K562 (cell line): ENCODE measurements around the gene PIK3CB. TPM values are rescaled to one million over a fixed set of nuclear protein-coding genes. Genes with fewer than 3 reads are reported as not detected.

Source experiments
- CCNT2 ChIP-seq: IDR thresholded peaks from 2 replicates; pipeline ENCODE4 v1.6.1; 2011; ENCODE audit warnings: borderline replicate concordance, low read depth, mild to moderate bottlenecking, moderate library complexity, mixed read lengths, low read length; ENCODE audit not compliant: insufficient read length; ENCODE audit errors: extremely low read depth
- CXXC5 ChIP-seq: fragments of 250-450 bp; sonication (Bioruptor Pico); IDR thresholded peaks from 2 replicates; pipeline ENCODE4 v1.8.0; 2022; ENCODE audit warnings: inconsistent platforms, mild to moderate bottlenecking, moderate library complexity
- HBP1 ChIP-seq: fragments of 450-650 bp; formaldehyde crosslinking; IDR thresholded peaks from 2 replicates; pipeline ENCODE4 v1.4.0; 2022; ENCODE audit warnings: missing genetic modification characterization
- HDAC6 ChIP-seq: IDR thresholded peaks from 2 replicates; pipeline ENCODE4 v1.6.1; 2012; ENCODE audit warnings: low read depth, mild to moderate bottlenecking, control low read depth, inconsistent platforms, low read length, moderate library complexity
- HMGXB4 ChIP-seq: sonication (generic); formaldehyde crosslinking; IDR thresholded peaks from 2 replicates; pipeline ENCODE4 v1.8.1; 2023; ENCODE audit warnings: mild to moderate bottlenecking, missing genetic modification reagents
- HOMEZ ChIP-seq: fragments of 250-450 bp; sonication (Bioruptor Pico); IDR thresholded peaks from 2 replicates; pipeline ENCODE4 v1.4.0; 2020; ENCODE audit warnings: mild to moderate bottlenecking, moderate library complexity
- MAFG ChIP-seq: fragments of 450-650 bp; conservative IDR thresholded peaks from 2 replicates; pipeline ENCODE4 v1.6.1; 2016; ENCODE audit warnings: missing genetic modification characterization, missing compliant biosample characterization
- MYC ChIP-seq, 2 experiments: fragments of 250-450 bp in 1 of 2; sonication (Bioruptor Pico) in 1 of 2; IDR thresholded peaks; 2 replicates each; pipeline versions ENCODE4 v1.5.1 to v1.6.1; 2012 to 2021; ENCODE audit warnings: low read depth in 2 of 2, borderline replicate concordance in 1 of 2, improper control_type of control experiment in 1 of 2, low read length in 1 of 2, mild to moderate bottlenecking in 1 of 2, moderate library complexity in 1 of 2
- RAD51 ChIP-seq: fragments of 450-650 bp; IDR thresholded peaks from 2 replicates; pipeline ENCODE4 v1.7.1; 2016; ENCODE audit warnings: low read depth, mild to moderate bottlenecking, borderline replicate concordance
- SIRT6 ChIP-seq: IDR thresholded peaks from one replicate; pipeline ENCODE4 v1.6.1; 2012; ENCODE audit warnings: low read depth, mild to moderate bottlenecking, control low read depth, inconsistent platforms, low read length, moderate library complexity
- SRSF7 ChIP-seq: fragments of 200-400 bp; formaldehyde crosslinking; optimal IDR thresholded peaks from 2 replicates; pipeline ENCODE3; 2017; ENCODE audit warnings: mild to moderate bottlenecking, low read depth, low read length
- ZNF133 ChIP-seq: fragments of 250-450 bp; sonication (Bioruptor Pico); IDR thresholded peaks from 2 replicates; pipeline ENCODE4 v1.4.0; 2020; ENCODE audit warnings: mild to moderate bottlenecking
- polyA plus RNA-seq, 8 experiments: library from polyadenylated mRNA; depleted of rRNA in 4 of 8; stranded (reverse) in 5 of 8; unstranded in 3 of 8; fragments of >200 nt; fragmentation: Nextera tagmentation in 2 of 8; fragmentation: Illumina TruSeq in 1 of 8; extraction: Ambion mirVana in 2 of 8; extraction: Trizol in 1 of 8; gene quantifications; 2 replicates each; pipeline versions ENCODE4 v1.2.1 to v1.2.3, GENCODE V29; 2011 to 2014; ENCODE audit warnings: inconsistent platforms in 1 of 8, missing spikeins in 1 of 8
- total RNA-seq, 7 experiments: library from RNA; depleted of rRNA in 6 of 7; stranded (reverse); fragments of >200 nt in 6 of 7; fragmentation: Illumina TruSeq in 2 of 7; extraction: Trizol in 2 of 7; gene quantifications; 2 replicates each; pipeline versions ENCODE4 v1.2.1 to v1.2.3, GENCODE V29; 2011 to 2021; ENCODE audit warnings: low replicate concordance in 1 of 7
- TF ChIP-seq, protein P1 (sequence below): fragments of 250-450 bp; sonication (Bioruptor Pico); IDR thresholded peaks from 2 replicates; pipeline ENCODE4 v1.4.0; 2020
- TF ChIP-seq, protein P2 (sequence below): fragments of 250-450 bp; sonication (Bioruptor Pico); IDR thresholded peaks from 2 replicates; pipeline ENCODE4 v1.5.0; 2021; ENCODE audit warnings: mild to moderate bottlenecking, moderate library complexity

Gene PIK3CB
- total and polyA plus RNA-seq, 9 of the 15 experiments (the other 6 are each of a cell fraction or from before 2014, with no cell fraction given), result 15.3 to 62.6 (median 28.3) TPM

- no peak for TF ChIP-seq HOMEZ (CRISPR knock-in tag)
- TF ChIP-seq, protein P1, sequence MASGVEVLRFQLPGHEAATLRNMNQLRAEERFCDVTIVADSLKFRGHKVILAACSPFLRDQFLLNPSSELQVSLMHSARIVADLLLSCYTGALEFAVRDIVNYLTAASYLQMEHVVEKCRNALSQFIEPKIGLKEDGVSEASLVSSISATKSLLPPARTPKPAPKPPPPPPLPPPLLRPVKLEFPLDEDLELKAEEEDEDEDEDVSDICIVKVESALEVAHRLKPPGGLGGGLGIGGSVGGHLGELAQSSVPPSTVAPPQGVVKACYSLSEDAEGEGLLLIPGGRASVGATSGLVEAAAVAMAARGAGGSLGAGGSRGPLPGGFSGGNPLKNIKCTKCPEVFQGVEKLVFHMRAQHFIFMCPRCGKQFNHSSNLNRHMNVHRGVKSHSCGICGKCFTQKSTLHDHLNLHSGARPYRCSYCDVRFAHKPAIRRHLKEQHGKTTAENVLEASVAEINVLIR (CRISPR knock-in tag), result no peak
- TF ChIP-seq RAD51, result no peak
- TF ChIP-seq SRSF7, result no peak
- no peak for TF ChIP-seq ZNF133
- TF ChIP-seq, protein P2, sequence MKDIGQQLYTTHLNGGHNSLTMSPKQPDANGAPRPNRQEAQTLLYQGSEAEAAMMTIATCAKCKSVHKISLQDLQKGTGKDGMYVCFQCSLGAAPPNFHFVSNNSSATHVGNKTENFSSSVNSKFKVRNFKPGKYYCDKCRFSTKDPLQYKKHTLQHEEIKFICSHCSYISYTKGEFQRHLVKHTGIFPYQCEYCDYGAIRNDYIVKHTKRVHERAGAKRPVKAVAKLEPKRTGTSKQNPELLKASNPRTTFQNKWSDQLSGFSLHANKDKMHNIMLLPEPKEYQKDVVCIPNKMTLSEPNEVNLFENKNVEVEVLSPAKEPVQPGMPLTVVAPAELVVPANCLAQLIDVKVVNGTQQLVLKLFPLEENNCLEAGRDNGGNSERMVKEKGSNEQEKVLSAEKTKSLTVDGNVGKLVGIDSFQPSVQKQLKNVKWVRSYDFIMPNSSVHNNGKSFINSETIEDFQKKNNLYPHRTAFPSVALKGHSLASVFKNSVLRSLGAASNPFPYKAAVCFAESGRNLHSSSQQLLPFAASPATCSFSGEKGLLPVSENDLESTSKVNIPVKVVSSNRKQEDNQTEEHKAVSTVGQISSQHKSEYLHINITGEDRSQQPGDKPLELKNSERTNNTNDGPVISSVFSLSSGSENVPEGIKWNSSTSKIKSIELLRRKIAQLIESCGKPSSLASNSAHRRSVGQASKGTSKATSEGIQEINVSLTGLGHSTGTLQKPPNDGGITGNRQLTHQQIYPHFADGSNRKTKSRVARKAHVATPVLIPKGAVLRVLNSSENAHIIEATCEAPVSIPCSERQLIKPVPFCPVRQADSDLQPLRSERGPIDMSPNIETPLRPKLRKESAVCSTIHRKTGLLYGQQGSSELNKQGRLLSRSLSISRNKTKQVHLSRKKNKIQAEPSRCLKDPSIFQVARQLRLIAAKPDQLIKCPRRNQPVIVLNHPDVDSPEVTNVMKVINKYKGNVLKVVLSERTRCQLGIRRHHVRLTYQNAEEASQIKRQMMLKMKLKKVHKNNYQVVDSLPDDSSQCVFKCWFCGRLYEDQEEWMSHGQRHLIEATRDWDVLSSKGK (CRISPR knock-in tag), result no peak
- no peak for TF ChIP-seq MAFG (tag)
- TF ChIP-seq CCNT2, result peak; percentile 55
- no peak for TF ChIP-seq HDAC6
- no peak for TF ChIP-seq SIRT6
- TF ChIP-seq HMGXB4 (CRISPR knock-in tag), result peak; percentile 54; the same call in 1 of the 2 replicates
- no peak for TF ChIP-seq HBP1 (CRISPR knock-in tag)
- peak; percentile 84 for TF ChIP-seq CXXC5 (CRISPR knock-in tag)
- TF ChIP-seq MYC (IDR thresholded peaks at IDR 0.05; ENCODE audit: low read depth, low read length), result peak; percentile 58
- TF ChIP-seq MYC (CRISPR knock-in tag; IDR thresholded peaks at IDR 0.05; ENCODE audit: borderline replicate concordance, low read depth), result no peak
- TF ChIP-seq, all 486 proteins: peak for 117
These were observed at the start of gene PIK3CB (continued) for GRCh38 chr3:138834596-138835396.
